A673 (cell line): ENCODE data around the gene ABHD17C. TPM values are rescaled to one million over a fixed set of nuclear protein-coding genes. Genes with fewer than 3 reads are reported as not detected.

Experiments
- BruUV-seq: library from RNA; stranded (reverse); fragments of 400-500 nt; replicated peaks from 2 replicates; lab custom pipeline; 2021; lab: Mats Ljungman, UMichigan
- CTCF ChIA-PET: fragments of 300-600 bp; sonication (Branson Sonifier 250); formaldehyde crosslinking; loops from one replicate; lab custom pipeline; 2022; ENCODE audit warnings: antibody characterized with exemption; lab: Charles Lee
- POLR2A ChIA-PET: fragments of 300-600 bp; sonication (Branson Sonifier 250); formaldehyde crosslinking; loops from one replicate; lab custom pipeline; 2022; ENCODE audit warnings: antibody characterized with exemption; ENCODE audit not compliant: low non-redundant PET; lab: Charles Lee
- DNase-seq: peaks from one replicate; pipeline ENCODE4 v3.0.0-alpha.2; 2015; ENCODE audit warnings: low spot score
- H3K27ac ChIP-seq: fragments of 200-600 bp; sonication (generic); 2 replicates; pipeline ENCODE4 v1.5.1; 2016; ENCODE audit warnings: mixed run types, low read depth, mild to moderate bottlenecking, mixed read lengths, antibody characterized with exemption, low read length; ENCODE audit not compliant: poor library complexity, severe bottlenecking
- H3K27me3 ChIP-seq: fragments of 200-600 bp; sonication (generic); replicated peaks from 2 replicates; pipeline ENCODE4 v1.6.1; 2017; ENCODE audit warnings: mixed run types, low read depth, mild to moderate bottlenecking, mixed read lengths, antibody characterized with exemption, low read length; ENCODE audit not compliant: insufficient read depth, poor library complexity
- H3K36me3 ChIP-seq: fragments of 200-600 bp; sonication (generic); 2 replicates; pipeline ENCODE4 v1.6.1; 2016; ENCODE audit warnings: mixed run types, mild to moderate bottlenecking, mixed read lengths, antibody characterized with exemption, low read length; ENCODE audit not compliant: insufficient read depth, poor library complexity, severe bottlenecking
- H3K4me1 ChIP-seq: fragments of 200-600 bp; sonication (generic); 2 replicates; pipeline ENCODE4 v1.6.1; 2017; ENCODE audit warnings: mixed run types, mild to moderate bottlenecking, mixed read lengths, antibody characterized with exemption, low read length; ENCODE audit not compliant: insufficient read depth, poor library complexity, severe bottlenecking
- H3K4me3 ChIP-seq: fragments of 200-600 bp; sonication (generic); 2 replicates; pipeline ENCODE4 v1.5.1; 2016; ENCODE audit warnings: low read depth, mixed run types, mild to moderate bottlenecking, mixed read lengths, low read length; ENCODE audit not compliant: poor library complexity, severe bottlenecking
- H3K9me3 ChIP-seq: fragments of 200-600 bp; sonication (generic); 2 replicates; pipeline ENCODE4 v1.6.1; 2016; ENCODE audit warnings: mixed run types, low read depth, mild to moderate bottlenecking, mixed read lengths, antibody characterized with exemption, low read length; ENCODE audit not compliant: poor library complexity, severe bottlenecking
- EZH2 ChIP-seq: fragments of 200-600 bp; sonication (generic); IDR thresholded peaks from 2 replicates; pipeline ENCODE4 v1.6.1; 2017; ENCODE audit warnings: borderline replicate concordance, low read depth, mild to moderate bottlenecking, mixed read lengths, antibody characterized with exemption, low read length; ENCODE audit not compliant: poor library complexity, severe bottlenecking
- intact Hi-C: fragments of 100-400 bp; cut with micrococcal nuclease; formaldehyde crosslinking; loops from one replicate; pipeline ENCODE4 v1.10.0; 2022; ENCODE audit not compliant: unreplicated experiment
- total RNA-seq: library from RNA; stranded (reverse); gene quantifications from 2 replicates; pipeline ENCODE4 v1.2.3, GENCODE V29; 2021
- TF ChIP-seq, protein P1 (sequence below): fragments of 300-800, 200-600 bp; sonication (generic); conservative IDR thresholded peaks from 2 replicates; pipeline ENCODE4 v1.5.1; 2017; ENCODE audit warnings: low read depth, mild to moderate bottlenecking, antibody characterized with exemption, low read length, moderate library complexity, mixed read lengths

The ABHD17C gene
- total RNA-seq, 1 experiment from 2014 or later: 9.9 TPM

DNA sequence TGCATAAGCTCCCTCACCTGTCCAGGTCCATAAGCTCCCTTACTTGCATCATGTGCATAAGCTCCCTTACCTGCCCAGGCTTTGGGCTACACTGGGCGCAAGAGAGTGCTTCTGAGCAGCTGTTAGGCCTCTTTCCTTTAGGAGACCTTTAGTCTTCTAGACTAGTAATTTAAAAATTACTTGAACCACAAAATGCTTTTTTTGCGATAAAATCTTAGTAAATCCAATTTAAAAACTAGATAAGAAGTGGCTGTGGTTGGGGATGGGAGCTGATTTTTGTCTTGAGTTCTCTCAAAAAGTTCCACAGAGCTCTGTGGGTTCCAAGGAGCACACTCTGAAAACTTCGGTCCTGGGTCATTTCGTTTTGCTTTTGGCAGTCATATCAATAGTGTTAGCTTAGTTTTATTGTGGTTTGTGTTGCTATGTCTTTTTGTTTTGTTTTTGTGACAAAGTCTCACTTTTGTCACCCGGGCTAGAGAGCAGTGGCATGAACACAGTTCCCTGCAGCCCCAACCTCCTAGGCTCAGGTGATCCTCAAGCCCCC, 90.8 kb downstream of the ABHD17C start:
- Histone ChIP-seq H3K4me3 (no peak overlapping the region), H3K4me1 (no peaks in the 10 kb centered on the region), H3K9me3 (no peaks in the 10 kb centered on the region), H3K27ac (no peak overlapping the region), H3K27me3 (peaks cover 30% of the 10 kb centered on the region), H3K36me3 (no peaks in the 10 kb centered on the region)
- no TSS peak for BruUV-seq
- TF ChIP-seq, protein P1, sequence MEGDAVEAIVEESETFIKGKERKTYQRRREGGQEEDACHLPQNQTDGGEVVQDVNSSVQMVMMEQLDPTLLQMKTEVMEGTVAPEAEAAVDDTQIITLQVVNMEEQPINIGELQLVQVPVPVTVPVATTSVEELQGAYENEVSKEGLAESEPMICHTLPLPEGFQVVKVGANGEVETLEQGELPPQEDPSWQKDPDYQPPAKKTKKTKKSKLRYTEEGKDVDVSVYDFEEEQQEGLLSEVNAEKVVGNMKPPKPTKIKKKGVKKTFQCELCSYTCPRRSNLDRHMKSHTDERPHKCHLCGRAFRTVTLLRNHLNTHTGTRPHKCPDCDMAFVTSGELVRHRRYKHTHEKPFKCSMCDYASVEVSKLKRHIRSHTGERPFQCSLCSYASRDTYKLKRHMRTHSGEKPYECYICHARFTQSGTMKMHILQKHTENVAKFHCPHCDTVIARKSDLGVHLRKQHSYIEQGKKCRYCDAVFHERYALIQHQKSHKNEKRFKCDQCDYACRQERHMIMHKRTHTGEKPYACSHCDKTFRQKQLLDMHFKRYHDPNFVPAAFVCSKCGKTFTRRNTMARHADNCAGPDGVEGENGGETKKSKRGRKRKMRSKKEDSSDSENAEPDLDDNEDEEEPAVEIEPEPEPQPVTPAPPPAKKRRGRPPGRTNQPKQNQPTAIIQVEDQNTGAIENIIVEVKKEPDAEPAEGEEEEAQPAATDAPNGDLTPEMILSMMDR: no peak
- no peak for TF ChIP-seq EZH2
- POLR2A ChIA-PET: no interaction called here
- CTCF ChIA-PET: interaction anchor here (1.2 kb wide), 1 partner anchor 10 kb away, joined by 4 read pairs; no protein-coding TSS in a partner anchor
- DNase-seq: no peak
- intact Hi-C loops: no loop called here

DNA sequence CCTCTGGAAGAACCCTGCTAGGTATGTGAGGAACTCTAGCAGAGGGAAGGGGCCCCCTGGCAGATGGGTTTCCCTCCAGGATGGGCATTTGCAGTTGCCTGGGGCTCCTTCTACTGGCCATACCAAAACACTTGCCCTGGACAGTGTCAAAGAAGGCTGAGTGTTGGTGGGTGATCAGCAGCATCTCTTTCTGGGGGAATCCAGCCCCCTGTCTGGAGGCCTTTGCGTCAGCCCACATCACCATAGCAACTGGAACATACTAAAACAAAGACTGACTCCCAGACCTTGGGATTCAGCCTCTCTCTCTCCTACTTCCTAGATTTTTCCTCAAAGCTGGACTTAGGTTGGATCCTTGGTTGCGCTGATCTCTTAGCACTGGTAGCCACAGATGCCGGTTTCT, 92.2 kb downstream of the ABHD17C start:
- H3K4me3 ChIP-seq: no peak overlapping the region
- no peak for DNase-seq
- no peaks in the 10 kb centered on the region for H3K4me1 ChIP-seq
- H3K36me3 ChIP-seq: no peaks in the 10 kb centered on the region
- ChIA-PET POLR2A (no interaction called here), CTCF (no interaction called here)
- H3K9me3 ChIP-seq: no peaks in the 10 kb centered on the region
- no peak for TF ChIP-seq EZH2
- TF ChIP-seq, protein P1: no peak
- H3K27me3 ChIP-seq: peaks cover 23% of the 10 kb centered on the region
- no TSS peak for BruUV-seq
- no peak overlapping the region for H3K27ac ChIP-seq
- intact Hi-C loops: no loop called here

DNA sequence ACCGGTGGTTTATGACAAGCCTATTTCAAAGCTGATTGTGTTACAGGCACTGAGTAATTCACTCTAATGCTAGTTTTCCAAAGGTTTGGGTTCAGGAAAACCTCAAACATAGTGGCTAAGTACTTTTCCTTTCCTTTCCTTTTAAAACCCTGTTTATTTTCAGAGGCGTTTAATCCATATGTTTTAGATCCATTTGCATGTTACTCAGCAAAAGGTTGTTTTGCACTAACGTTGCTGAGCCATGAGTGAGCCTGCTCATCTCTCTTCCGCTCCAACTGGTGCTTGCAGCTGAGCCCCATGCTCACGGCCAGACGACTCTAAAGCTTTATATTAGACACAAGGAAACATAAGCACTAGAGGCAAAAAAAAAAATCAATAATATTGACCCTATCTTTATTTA, 93.4 kb downstream of the ABHD17C start:
- DNase-seq: no peak
- Histone ChIP-seq H3K4me1 (no peaks in the 10 kb centered on the region), H3K27ac (no peak overlapping the region), H3K27me3 (peaks cover 12% of the 10 kb centered on the region), H3K9me3 (no peaks in the 10 kb centered on the region), H3K4me3 (no peak overlapping the region), H3K36me3 (no peaks in the 10 kb centered on the region)
- intact Hi-C loops: no loop called here
- TF ChIP-seq, protein P1: no peak
- TF ChIP-seq EZH2: no peak
- BruUV-seq: no TSS peak
- CTCF ChIA-PET: interaction anchor here (0.6 kb wide), 1 partner anchor 276 kb away, joined by 3 read pairs; no protein-coding TSS in a partner anchor
- POLR2A ChIA-PET: no interaction called here
